ENCODE data around the gene SLC22A12. TPM values are rescaled to one million over a fixed set of nuclear protein-coding genes. Genes with fewer than 3 reads are reported as not detected.

Gene SLC22A12
- total RNA-seq, 4 donors from 2014 or later, result not detected

DNA sequence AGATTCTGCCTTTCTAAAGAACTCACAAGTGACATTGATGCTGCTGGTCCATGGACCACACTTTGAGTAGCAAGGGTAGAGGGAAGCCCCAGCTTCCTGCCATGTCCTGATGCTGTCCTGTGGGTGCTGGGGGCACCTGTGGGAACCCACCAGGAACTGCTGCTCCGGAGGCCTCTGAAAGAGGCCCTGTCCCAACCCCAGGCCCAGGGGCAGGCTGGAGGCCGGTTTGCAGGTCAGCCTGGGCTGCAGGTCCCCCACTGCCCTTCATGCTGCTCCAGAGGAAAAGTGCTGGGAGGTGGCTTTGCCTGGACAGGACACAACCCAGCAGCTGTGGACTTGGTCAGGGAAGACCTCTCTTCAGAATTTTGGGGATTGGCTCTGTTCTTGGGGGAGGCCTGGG lies 44.8 kb upstream of the SLC22A12 start:
- no peaks in the 10 kb centered on the region for H3K36me3 ChIP-seq
- DNase-seq, result no peak
- no peaks in the 10 kb centered on the region for H3K9me3 ChIP-seq
- no peak overlapping the region for H3K27ac ChIP-seq
- H3K4me3 ChIP-seq, result no peak overlapping the region
- no peaks in the 10 kb centered on the region for H3K4me1 ChIP-seq
- no peaks in the 10 kb centered on the region for H3K27me3 ChIP-seq
- TF ChIP-seq POLR2A (IDR thresholded peaks at IDR 0.05), result no peak
- TF ChIP-seq, protein P1, sequence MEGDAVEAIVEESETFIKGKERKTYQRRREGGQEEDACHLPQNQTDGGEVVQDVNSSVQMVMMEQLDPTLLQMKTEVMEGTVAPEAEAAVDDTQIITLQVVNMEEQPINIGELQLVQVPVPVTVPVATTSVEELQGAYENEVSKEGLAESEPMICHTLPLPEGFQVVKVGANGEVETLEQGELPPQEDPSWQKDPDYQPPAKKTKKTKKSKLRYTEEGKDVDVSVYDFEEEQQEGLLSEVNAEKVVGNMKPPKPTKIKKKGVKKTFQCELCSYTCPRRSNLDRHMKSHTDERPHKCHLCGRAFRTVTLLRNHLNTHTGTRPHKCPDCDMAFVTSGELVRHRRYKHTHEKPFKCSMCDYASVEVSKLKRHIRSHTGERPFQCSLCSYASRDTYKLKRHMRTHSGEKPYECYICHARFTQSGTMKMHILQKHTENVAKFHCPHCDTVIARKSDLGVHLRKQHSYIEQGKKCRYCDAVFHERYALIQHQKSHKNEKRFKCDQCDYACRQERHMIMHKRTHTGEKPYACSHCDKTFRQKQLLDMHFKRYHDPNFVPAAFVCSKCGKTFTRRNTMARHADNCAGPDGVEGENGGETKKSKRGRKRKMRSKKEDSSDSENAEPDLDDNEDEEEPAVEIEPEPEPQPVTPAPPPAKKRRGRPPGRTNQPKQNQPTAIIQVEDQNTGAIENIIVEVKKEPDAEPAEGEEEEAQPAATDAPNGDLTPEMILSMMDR (IDR thresholded peaks at IDR 0.05), result no peak

DNA sequence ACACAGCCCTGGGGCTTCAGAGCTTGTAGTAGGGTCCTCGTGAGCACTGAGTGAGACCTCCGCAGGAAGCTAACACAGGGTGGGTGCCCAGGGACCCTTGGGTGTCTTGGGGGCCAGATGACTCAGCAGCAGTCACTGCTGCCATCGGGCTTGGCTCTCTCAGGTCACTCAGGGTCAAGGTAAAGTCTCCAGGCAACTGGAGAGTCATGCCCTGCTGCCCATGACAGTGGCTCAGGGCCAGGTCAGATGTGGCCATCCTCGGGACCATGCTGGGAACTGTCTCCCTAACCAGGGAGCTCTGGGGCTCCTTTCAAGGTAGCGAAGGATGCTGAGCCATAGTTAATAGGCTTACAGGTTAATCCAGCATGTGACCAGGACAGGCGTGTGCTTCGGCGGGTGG lies 44.4 kb upstream of the SLC22A12 start:
- H3K27ac ChIP-seq, result no peak overlapping the region
- H3K36me3 ChIP-seq, result no peaks in the 10 kb centered on the region
- TF ChIP-seq, protein P1 (IDR thresholded peaks at IDR 0.05), result no peak
- no peak for TF ChIP-seq POLR2A (IDR thresholded peaks at IDR 0.05)
- H3K27me3 ChIP-seq, result no peaks in the 10 kb centered on the region
- no peak overlapping the region for H3K4me3 ChIP-seq
- H3K9me3 ChIP-seq, result no peaks in the 10 kb centered on the region
- H3K4me1 ChIP-seq, result no peaks in the 10 kb centered on the region
- DNase-seq, result no peak

DNA sequence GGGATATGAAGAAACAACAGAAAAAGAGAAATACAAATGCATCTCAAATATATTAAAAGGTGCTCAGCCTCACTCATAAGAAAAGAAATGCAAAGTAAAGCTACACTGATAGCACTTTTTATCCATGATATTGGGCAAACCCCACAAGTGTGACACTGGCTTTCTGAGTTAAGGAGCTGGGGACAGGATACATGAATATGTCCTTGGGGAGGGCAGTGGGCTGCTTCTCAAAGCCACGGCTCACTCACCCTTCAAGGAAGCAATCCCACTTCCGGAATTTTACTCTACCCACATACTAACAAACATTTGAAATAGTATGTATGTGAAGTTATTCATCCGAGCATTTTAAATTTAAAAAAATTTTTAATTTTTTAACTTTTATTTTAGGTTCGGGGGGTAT lies 41.1 kb upstream of the SLC22A12 start:
- TF ChIP-seq, protein P1 (IDR thresholded peaks at IDR 0.05), result no peak
- no peak for TF ChIP-seq POLR2A (IDR thresholded peaks at IDR 0.05)
- Histone ChIP-seq H3K27me3 (no peaks in the 10 kb centered on the region), H3K27ac (no peak overlapping the region), H3K4me1 (peaks cover 0 to 10% (median 0%) of the 10 kb centered on the region in 4 donors), H3K36me3 (no peaks in the 10 kb centered on the region), H3K9me3 (no peaks in the 10 kb centered on the region), H3K4me3 (no peak overlapping the region)
- peak in 1 of 3 donors; percentile 7 for DNase-seq

DNA sequence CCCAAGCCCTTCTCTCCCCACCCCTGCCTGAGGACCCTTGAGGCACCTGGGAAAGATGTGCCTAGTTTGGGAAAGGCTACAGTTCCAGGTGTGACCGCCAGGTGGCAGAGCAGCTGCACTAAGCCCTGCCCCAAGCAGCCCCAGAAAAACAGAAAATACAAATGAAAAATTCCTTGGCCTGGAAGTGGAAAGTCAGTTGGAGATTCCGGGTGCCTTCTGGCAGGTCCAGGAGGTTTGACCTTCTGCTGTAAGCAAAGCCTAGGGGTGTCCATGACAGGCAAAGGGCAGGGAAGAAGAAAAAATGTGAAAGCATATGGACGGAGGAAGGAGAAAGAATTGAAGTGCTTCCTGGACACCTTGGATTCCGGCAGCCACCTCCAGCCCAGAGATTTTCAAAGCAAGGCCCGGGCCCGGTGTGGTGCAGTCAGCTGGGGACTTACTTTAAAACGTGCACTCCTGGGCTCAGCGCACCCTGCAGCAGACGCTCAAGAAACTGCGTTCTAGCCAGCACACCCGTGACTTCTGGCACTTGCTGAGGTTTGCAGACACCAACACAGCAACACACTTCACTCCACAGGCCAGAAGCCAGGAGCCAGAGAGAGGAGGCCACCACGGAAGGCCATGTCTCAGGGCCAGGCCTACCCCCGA lies 37.3 kb upstream of the SLC22A12 start:
- Histone ChIP-seq H3K4me3 (no peak overlapping the region), H3K9me3 (no peaks in the 10 kb centered on the region), H3K27ac (peak overlapping the region in 2 of 4 donors; percentile 10 to 17), H3K4me1 (peaks cover 0 to 18% (median 0%) of the 10 kb centered on the region in 4 donors), H3K36me3 (no peaks in the 10 kb centered on the region), H3K27me3 (no peaks in the 10 kb centered on the region)
- peak; percentile 57 to 83 (median 71) for DNase-seq
- TF ChIP-seq, protein P1 (IDR thresholded peaks at IDR 0.05), result peak; percentile 83 to 97 (median 89)
- TF ChIP-seq POLR2A (IDR thresholded peaks at IDR 0.05), result no peak

DNA sequence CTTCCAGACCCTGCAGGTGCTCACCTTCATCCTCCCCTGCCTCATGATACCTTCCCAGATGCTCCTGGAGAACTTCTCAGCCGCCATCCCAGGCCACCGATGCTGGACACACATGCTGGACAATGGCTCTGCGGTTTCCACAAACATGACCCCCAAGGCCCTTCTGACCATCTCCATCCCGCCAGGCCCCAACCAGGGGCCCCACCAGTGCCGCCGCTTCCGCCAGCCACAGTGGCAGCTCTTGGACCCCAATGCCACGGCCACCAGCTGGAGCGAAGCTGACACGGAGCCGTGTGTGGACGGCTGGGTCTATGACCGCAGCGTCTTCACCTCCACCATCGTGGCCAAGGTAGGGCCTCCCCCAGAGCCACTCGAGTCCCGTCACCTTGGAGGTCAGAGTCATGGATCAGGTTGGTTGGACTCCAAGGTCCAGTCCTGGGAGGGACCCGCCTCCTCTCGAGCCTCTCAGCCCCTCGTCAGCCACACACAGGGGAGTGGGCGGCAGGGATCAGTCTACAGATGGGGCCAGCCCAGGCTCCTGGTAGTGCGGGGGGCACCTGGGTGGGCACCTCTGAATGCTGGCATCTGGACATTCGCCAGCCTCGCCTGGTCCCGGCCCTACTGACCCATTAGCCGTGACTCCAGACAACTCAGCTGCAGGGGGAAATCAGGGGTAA lies 34.8 kb upstream of the SLC22A12 start:
- H3K4me1 ChIP-seq, result peaks cover 0 to 18% (median 0%) of the 10 kb centered on the region in 4 donors
- H3K27ac ChIP-seq, result no peak overlapping the region
- no peaks in the 10 kb centered on the region for H3K36me3 ChIP-seq
- no peak overlapping the region for H3K4me3 ChIP-seq
- DNase-seq, result peak in 1 of 3 donors; percentile 38
- no peaks in the 10 kb centered on the region for H3K9me3 ChIP-seq
- TF ChIP-seq POLR2A (IDR thresholded peaks at IDR 0.05), result no peak
- TF ChIP-seq, protein P1 (IDR thresholded peaks at IDR 0.05), result no peak
- no peaks in the 10 kb centered on the region for H3K27me3 ChIP-seq

Measured in Peyer's patch (tissue), 4 donors.